WERI-Rb-1 (cell line): ENCODE data around the gene SH3D19.

Source experiments
- DNase-seq: peaks from one replicate; pipeline ENCODE4 v3.0.0-alpha.2; 2020
- H3K27ac ChIP-seq: fragments of 250-450 bp; sonication (Bioruptor Pico); 2 replicates; pipeline ENCODE4 v1.5.1; 2020; ENCODE audit warnings: mild to moderate bottlenecking, moderate library complexity
- H3K27me3 ChIP-seq: fragments of 250-450 bp; sonication (Bioruptor Pico); 2 replicates; pipeline ENCODE4 v1.5.1; 2021; ENCODE audit warnings: mild to moderate bottlenecking, low read depth, moderate library complexity; ENCODE audit not compliant: insufficient read depth, severe bottlenecking
- H3K36me3 ChIP-seq: fragments of 250-450 bp; sonication (Bioruptor Pico); 2 replicates; pipeline ENCODE4 v1.5.1; 2020; ENCODE audit warnings: mild to moderate bottlenecking, moderate library complexity
- H3K4me3 ChIP-seq: 2 replicates; pipeline ENCODE4 v1.5.1; 2011; ENCODE audit warnings: low read depth, mild to moderate bottlenecking, control low read depth, low read length
- H3K9me3 ChIP-seq: fragments of 250-450 bp; sonication (Bioruptor Pico); 2 replicates; pipeline ENCODE4 v1.5.1; 2021; ENCODE audit warnings: mild to moderate bottlenecking, moderate library complexity; ENCODE audit not compliant: severe bottlenecking
- TF ChIP-seq, protein P1 (sequence below): IDR thresholded peaks from 2 replicates; pipeline ENCODE4 v1.5.1; 2011; ENCODE audit warnings: low read depth, mild to moderate bottlenecking, control low read depth, inconsistent platforms, low read length

The SH3D19 gene

DNA sequence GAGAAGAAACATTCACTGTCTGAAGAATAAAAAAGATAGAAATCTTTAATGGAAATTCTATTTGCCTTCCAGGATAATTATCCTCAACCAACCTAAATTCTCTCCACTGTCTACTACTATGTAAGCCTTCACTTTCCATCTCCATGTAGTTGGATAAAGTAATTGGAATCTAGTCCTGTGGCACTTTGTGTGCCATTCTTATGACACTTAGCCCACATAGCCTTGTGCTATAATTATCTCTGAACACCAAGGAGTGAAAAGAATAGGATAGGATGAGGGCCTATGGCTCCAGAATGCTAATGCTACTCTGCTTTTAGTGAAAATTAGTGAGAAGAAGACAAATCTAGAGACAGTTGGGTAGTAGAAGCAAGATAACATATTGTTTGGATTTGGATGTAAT, 28.2 kb downstream of the SH3D19 start:
- DNase-seq = no peak
- H3K36me3 ChIP-seq = peaks cover 4% of the 10 kb centered on the region; the same call in 1 of the 2 replicates
- H3K4me3 ChIP-seq = no peak overlapping the region
- TF ChIP-seq, protein P1, sequence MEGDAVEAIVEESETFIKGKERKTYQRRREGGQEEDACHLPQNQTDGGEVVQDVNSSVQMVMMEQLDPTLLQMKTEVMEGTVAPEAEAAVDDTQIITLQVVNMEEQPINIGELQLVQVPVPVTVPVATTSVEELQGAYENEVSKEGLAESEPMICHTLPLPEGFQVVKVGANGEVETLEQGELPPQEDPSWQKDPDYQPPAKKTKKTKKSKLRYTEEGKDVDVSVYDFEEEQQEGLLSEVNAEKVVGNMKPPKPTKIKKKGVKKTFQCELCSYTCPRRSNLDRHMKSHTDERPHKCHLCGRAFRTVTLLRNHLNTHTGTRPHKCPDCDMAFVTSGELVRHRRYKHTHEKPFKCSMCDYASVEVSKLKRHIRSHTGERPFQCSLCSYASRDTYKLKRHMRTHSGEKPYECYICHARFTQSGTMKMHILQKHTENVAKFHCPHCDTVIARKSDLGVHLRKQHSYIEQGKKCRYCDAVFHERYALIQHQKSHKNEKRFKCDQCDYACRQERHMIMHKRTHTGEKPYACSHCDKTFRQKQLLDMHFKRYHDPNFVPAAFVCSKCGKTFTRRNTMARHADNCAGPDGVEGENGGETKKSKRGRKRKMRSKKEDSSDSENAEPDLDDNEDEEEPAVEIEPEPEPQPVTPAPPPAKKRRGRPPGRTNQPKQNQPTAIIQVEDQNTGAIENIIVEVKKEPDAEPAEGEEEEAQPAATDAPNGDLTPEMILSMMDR = no peak
- no peaks in the 10 kb centered on the region for H3K27me3 ChIP-seq
- no peak overlapping the region for H3K27ac ChIP-seq
- no peaks in the 10 kb centered on the region for H3K9me3 ChIP-seq

DNA sequence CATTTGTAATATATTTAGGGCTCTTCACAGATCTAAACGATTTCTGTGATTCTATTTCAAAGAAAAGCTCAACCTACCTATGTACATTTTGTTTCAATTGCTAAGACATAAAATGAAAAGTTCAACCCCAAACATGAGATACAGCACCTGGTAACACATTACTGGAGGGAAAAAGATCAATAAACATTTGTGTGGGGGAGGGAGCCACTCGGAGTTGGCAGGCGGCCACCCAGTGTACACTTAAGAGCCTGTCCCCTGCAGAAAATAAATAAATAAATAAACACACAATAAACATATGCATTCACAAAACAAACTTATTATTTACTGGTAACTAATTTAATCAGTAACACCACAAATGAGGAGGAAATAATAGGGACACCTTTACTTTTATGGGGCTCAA, 29.2 kb downstream of the SH3D19 start:
- no peak for DNase-seq
- no peak overlapping the region for H3K27ac ChIP-seq
- H3K27me3 ChIP-seq = no peaks in the 10 kb centered on the region
- H3K9me3 ChIP-seq = no peaks in the 10 kb centered on the region
- TF ChIP-seq, protein P1 = no peak
- peaks cover 4% of the 10 kb centered on the region; the same call in 1 of the 2 replicates for H3K36me3 ChIP-seq
- H3K4me3 ChIP-seq = no peak overlapping the region

DNA sequence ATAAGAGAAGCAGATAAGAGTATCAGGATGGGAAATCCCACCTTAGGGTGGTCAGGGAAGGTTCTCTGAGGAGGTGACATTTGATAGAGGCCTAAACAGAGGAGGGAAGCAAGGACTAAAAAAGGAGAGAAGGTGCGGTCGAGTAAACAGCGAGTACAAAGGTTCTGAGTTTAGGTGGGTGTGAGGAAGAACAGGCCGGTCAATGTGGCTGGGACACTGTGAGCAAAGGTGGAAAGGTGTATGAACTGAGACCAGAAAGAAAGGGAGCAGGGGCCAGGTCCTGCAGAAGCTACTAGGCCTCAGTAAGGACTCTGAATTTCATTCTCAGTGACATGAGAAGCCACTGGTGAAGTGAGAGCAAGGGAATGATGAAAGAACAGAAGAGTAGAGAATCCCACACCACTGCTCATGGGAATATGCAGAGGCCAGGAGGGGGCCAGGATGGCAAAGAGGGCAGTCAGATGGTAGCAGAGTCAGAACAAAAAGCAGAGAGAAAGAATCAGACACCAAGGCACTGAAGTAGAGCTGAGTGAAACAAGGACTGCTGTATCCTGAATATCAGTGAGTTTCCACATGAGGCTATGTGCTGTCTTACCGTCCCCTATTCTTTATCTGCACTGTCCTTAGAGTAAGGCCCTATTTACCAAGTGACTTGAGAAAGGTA, 30.4 kb downstream of the SH3D19 start:
- Histone ChIP-seq H3K4me3 (no peak overlapping the region), H3K36me3 (peaks cover 10% of the 10 kb centered on the region), H3K27ac (no peak overlapping the region), H3K9me3 (peaks cover 2% of the 10 kb centered on the region), H3K27me3 (no peaks in the 10 kb centered on the region)
- no peak for DNase-seq
- TF ChIP-seq, protein P1 = no peak

DNA sequence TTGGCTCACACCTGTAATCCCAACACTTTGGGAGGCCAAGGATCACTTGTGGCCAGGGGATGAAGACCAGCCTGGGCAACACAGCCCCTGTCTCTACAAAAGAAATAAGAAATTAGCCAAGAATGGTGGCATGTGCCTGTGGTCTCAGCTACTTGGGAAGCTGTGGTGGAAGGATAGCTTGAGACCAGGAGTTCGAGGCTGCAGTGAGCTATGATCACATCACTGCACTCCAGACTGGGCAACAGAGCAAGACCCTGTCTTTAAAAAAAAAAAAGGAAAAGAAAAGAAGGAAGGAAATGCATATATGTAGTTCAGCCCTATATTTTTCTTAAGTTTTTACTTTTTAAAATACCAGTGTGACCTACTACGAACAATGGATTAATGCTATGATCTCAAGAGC, 33.4 kb downstream of the SH3D19 start:
- no peak for DNase-seq
- Histone ChIP-seq H3K27ac (no peak overlapping the region), H3K27me3 (no peaks in the 10 kb centered on the region), H3K9me3 (peaks cover 2% of the 10 kb centered on the region), H3K36me3 (peaks cover 12% of the 10 kb centered on the region), H3K4me3 (no peak overlapping the region)
- TF ChIP-seq, protein P1 = no peak

DNA sequence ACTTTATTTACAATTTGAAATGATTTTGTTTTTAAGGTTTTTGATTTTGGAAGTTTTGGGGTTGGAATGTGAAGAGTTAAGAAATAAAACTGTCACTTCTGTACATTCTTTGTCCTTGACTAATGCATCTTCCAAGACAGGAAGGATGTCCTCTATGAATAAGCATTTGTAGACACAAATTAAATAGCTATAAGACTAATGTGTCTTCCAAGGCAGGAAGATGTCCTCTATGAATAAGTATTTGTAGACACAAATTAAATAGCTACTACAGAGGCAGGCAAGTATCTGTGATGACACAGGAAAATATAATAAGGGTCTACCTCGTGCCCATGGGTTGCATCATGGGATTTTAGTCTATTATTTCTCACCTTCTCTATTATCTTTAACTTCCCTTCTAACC, 33.9 kb downstream of the SH3D19 start:
- Histone ChIP-seq H3K27ac (no peak overlapping the region), H3K4me3 (no peak overlapping the region), H3K9me3 (peaks cover 2% of the 10 kb centered on the region), H3K27me3 (no peaks in the 10 kb centered on the region), H3K36me3 (peaks cover 12% of the 10 kb centered on the region)
- DNase-seq = no peak
- TF ChIP-seq, protein P1 = no peak

DNA sequence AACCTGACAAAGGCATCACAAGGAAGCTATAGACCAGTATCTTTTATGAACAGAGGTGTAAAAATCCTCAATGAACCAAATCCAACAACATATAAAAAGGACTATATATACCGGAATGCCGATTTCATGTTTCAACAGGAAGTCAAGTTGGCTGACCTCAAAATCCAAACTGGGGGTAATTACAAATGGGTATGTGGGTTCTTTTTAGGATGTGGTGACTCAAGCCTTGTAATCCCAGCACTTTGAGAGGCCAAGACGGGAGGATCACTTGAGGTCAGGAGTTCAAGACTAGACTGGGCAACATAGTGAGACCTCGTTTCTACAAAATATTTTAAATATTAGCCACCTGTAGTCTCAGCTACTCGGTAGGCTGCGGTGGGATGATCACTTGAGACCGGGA, 38.0 kb downstream of the SH3D19 start:
- Histone ChIP-seq H3K27me3 (no peaks in the 10 kb centered on the region), H3K27ac (no peak overlapping the region), H3K9me3 (peaks cover 4% of the 10 kb centered on the region), H3K36me3 (peaks cover 7% of the 10 kb centered on the region), H3K4me3 (no peak overlapping the region)
- TF ChIP-seq, protein P1 = no peak
- no peak for DNase-seq
